Measurements from ENCODE around the gene SCUBE1.

- TF ChIP-seq POLR2AphosphoS5 (IDR thresholded peaks at IDR 0.05) (no peak), CTCF (IDR thresholded peaks at IDR 0.05) (no peak)
These were observed 176.8 kb downstream of the SCUBE1 start for GRCh38 chr22:43166132-43166930.
